ENCODE measurements around the gene ARID3A. TPM values are rescaled to one million over a fixed set of nuclear protein-coding genes. Genes with fewer than 3 reads are reported as not detected.
A peak's percentile ranks its signal among the peaks of the same experiment; 100 is the strongest.

Gene ARID3A
- total and polyA plus RNA-seq, 7 experiments from 2014 or later, result 0.57 to 33.1 (median 8.6) TPM

GRCh38 chr19:936175-936546 lies 10.3 kb downstream of the ARID3A start:
- Histone ChIP-seq H3K27me3 (ENCODE audit: control insufficient read depth in 2 of 2, insufficient read depth in 2 of 2, low read length in 2 of 2) (no peaks in the 10 kb centered on the region), H3K9me3 (ENCODE audit: control insufficient read depth in 2 of 3, low read length in 3 of 3) (no peaks in the 10 kb centered on the region), H3K36me3 (ENCODE audit: control insufficient read depth in 2 of 3, insufficient read depth in 3 of 3, low read length in 3 of 3) (no peaks in the 10 kb centered on the region), H3K4me1 (ENCODE audit: control insufficient read depth in 2 of 2, insufficient read depth in 2 of 2, low read length in 2 of 2) (peaks cover 11 to 30% of the 10 kb centered on the region in 2 donors), H3K4me3 (ENCODE audit: low read length) (no peak overlapping the region), H3K27ac (ENCODE audit: low read depth, low read length) (no peak overlapping the region)
- Mint-ChIP-seq H3K4me1 (peaks cover 15 to 44% (median 29%) of the 10 kb centered on the region in 7 donors), H3K27ac (no peak overlapping the region), H3K4me3 (no peak overlapping the region), H3K27me3 (peaks cover 0 to 7% (median 0%) of the 10 kb centered on the region in 5 donors), H3K9me3 (peaks cover 0 to 3% (median 0%) of the 10 kb centered on the region in 11 donors), H3K36me3 (peaks cover 0 to 20% (median 4%) of the 10 kb centered on the region in 5 donors)
- ChIA-PET CTCF (interaction anchor here (0.6 kb wide), 1 partner anchor 61 kb away, joined by 5 read pairs; no protein-coding TSS in a partner anchor), POLR2A (no interaction called here)
- ATAC-seq, result no peak
- no peak for DNase-seq
- intact Hi-C loops (cut with micrococcal nuclease), result no loop called here

DNA sequence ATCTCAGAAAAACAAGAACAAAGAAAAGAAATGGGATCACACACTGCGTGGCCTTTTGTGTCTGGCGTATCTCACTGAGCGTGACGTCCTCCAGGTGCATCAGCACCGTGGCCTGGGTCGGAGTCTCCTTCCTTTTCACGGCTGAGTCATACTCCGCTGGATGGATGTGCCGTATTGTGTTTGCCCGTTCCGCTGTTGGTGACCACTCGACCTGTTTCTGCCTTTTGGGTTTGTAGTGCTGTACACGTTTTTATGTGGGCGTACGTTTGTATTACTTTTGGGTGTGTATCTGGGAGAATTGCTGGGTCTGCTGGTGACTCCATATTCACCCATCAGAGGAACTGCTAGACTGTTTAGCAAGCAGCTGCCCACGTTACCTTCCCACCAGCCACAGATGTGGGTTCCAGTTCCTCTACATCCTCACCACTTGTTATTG lies 11.4 kb downstream of the ARID3A start:
- Mint-ChIP-seq H3K4me3 (peak overlapping the region; percentile 3 to 75 (median 52)), H3K9me3 (peaks cover 0 to 3% (median 0%) of the 10 kb centered on the region in 11 donors), H3K4me1 (peaks cover 21 to 47% (median 35%) of the 10 kb centered on the region in 7 donors), H3K27me3 (peaks cover 0 to 7% (median 0%) of the 10 kb centered on the region in 5 donors), H3K36me3 (peaks cover 0 to 25% (median 4%) of the 10 kb centered on the region in 5 donors), H3K27ac (peak overlapping the region; percentile 44 to 93 (median 86))
- Histone ChIP-seq H3K27me3 (ENCODE audit: control insufficient read depth in 2 of 2, insufficient read depth in 2 of 2, low read length in 2 of 2) (no peaks in the 10 kb centered on the region), H3K4me1 (ENCODE audit: control insufficient read depth in 2 of 2, insufficient read depth in 2 of 2, low read length in 2 of 2) (peaks cover 18 to 32% of the 10 kb centered on the region in 2 donors), H3K27ac (ENCODE audit: low read depth, low read length) (no peak overlapping the region), H3K9me3 (ENCODE audit: control insufficient read depth in 2 of 3, low read length in 3 of 3) (no peaks in the 10 kb centered on the region), H3K4me3 (ENCODE audit: low read length) (no peak overlapping the region), H3K36me3 (ENCODE audit: control insufficient read depth in 2 of 3, insufficient read depth in 3 of 3, low read length in 3 of 3) (no peaks in the 10 kb centered on the region)
- ATAC-seq, result peak; percentile 30
- intact Hi-C loops (cut with micrococcal nuclease), result no loop called here
- peak in 8 of 9 donors; percentile 52 to 76 (median 60) for DNase-seq
- ChIA-PET CTCF (no interaction called here), POLR2A (interaction anchor here (0.8 to 1.2 kb wide), 3 partner anchors 8 to 127 kb away, joined by 3 read pairs; partner anchors contain the start of gene WDR18)

DNA sequence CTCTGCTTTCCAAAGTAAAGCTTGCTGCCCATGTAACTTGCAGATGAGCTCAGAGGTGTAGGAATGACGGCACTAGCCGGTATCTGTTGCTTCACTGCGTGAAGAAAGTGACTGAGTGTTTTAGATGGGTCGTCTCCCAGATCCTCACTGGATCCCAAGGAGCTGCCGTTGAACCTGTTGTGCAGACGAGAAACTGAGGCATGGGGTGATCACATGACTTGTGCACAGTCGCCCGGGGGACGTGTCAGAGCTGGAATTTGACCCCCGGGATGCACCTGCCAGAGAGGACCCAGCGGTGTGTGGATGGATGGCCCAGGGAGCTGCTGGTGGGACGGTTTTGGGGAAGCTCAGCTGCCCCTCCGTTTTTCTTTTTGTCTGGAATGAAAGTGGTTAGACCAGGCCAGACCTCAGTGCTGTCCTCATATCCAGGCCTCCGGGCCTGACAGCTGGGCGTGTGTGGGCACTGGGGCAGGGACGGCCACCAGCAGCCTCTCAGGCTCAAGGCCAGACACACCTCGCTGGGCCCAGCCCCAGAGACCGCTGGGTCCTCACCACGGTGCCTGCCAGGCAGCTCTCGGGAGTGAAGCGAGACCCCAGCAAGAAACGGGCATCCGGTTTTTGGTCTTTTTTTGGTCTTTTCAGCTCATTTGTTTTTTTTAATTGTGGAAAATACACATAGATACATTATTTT lies 12.5 kb downstream of the ARID3A start:
- Mint-ChIP-seq H3K36me3 (peaks cover 0 to 31% (median 4%) of the 10 kb centered on the region in 5 donors), H3K9me3 (peaks cover 0 to 3% (median 0%) of the 10 kb centered on the region in 11 donors), H3K4me3 (peak overlapping the region in 3 of 10 donors; percentile 16 to 34 (median 29)), H3K27ac (peak overlapping the region in 3 of 9 donors; percentile 70 to 93 (median 88)), H3K4me1 (peaks cover 20 to 42% (median 29%) of the 10 kb centered on the region in 7 donors), H3K27me3 (peaks cover 0 to 7% (median 0%) of the 10 kb centered on the region in 5 donors)
- intact Hi-C loops (cut with micrococcal nuclease), result no loop called here
- Histone ChIP-seq H3K36me3 (ENCODE audit: control insufficient read depth in 2 of 3, insufficient read depth in 3 of 3, low read length in 3 of 3) (no peaks in the 10 kb centered on the region), H3K27ac (ENCODE audit: low read depth, low read length) (no peak overlapping the region), H3K9me3 (ENCODE audit: control insufficient read depth in 2 of 3, low read length in 3 of 3) (no peaks in the 10 kb centered on the region), H3K4me1 (ENCODE audit: control insufficient read depth in 2 of 2, insufficient read depth in 2 of 2, low read length in 2 of 2) (peaks cover 14 to 21% of the 10 kb centered on the region in 2 donors), H3K4me3 (ENCODE audit: low read length) (no peak overlapping the region), H3K27me3 (ENCODE audit: control insufficient read depth in 2 of 2, insufficient read depth in 2 of 2, low read length in 2 of 2) (no peaks in the 10 kb centered on the region)
- POLR2A ChIA-PET, result interaction anchor here (0.7 to 1.1 kb wide), 5 partner anchors 8 to 147 kb away, joined by 3 to 5 read pairs (median 3); no protein-coding TSS in a partner anchor
- DNase-seq, result no peak
- ATAC-seq, result no peak
- CTCF ChIA-PET, result interaction anchor here (1.8 kb wide), 1 partner anchor 46 kb away, joined by 5 read pairs; the partner anchor contains the start of gene WDR18

GRCh38 chr19:939439-939838 lies 13.6 kb downstream of the ARID3A start:
- no peak for ATAC-seq
- H3K9me3 ChIP-seq (ENCODE audit: control insufficient read depth in 2 of 3, low read length in 3 of 3), result no peaks in the 10 kb centered on the region
- Mint-ChIP-seq H3K27me3 (peaks cover 0 to 7% (median 0%) of the 10 kb centered on the region in 5 donors), H3K9me3 (peaks cover 0 to 3% (median 0%) of the 10 kb centered on the region in 11 donors), H3K4me3 (peak overlapping the region in 7 of 10 donors; percentile 33 to 92 (median 75)), H3K36me3 (peaks cover 0 to 34% (median 4%) of the 10 kb centered on the region in 5 donors), H3K4me1 (peaks cover 20 to 42% (median 29%) of the 10 kb centered on the region in 7 donors), H3K27ac (peak overlapping the region in 2 of 9 donors; percentile 30 to 89)
- no peak for DNase-seq
- intact Hi-C loops (cut with micrococcal nuclease), result no loop called here
- no peaks in the 10 kb centered on the region for H3K27me3 ChIP-seq (ENCODE audit: control insufficient read depth in 2 of 2, insufficient read depth in 2 of 2, low read length in 2 of 2)
- no peaks in the 10 kb centered on the region for H3K36me3 ChIP-seq (ENCODE audit: control insufficient read depth in 2 of 3, insufficient read depth in 3 of 3, low read length in 3 of 3)
- no peak overlapping the region for H3K4me3 ChIP-seq (ENCODE audit: low read length)
- CTCF ChIA-PET, result interaction anchor here (1.8 kb wide), 1 partner anchor 45 kb away, joined by 5 read pairs; the partner anchor contains the start of gene WDR18
- POLR2A ChIA-PET, result interaction anchor here (0.7 kb wide), 1 partner anchor 88 kb away, joined by 3 read pairs; no protein-coding TSS in a partner anchor
- H3K27ac ChIP-seq (ENCODE audit: low read depth, low read length), result no peak overlapping the region
- H3K4me1 ChIP-seq (ENCODE audit: control insufficient read depth in 2 of 2, insufficient read depth in 2 of 2, low read length in 2 of 2), result peaks cover 14 to 20% of the 10 kb centered on the region in 2 donors

- H3K27ac ChIP-seq (ENCODE audit: low read depth, low read length), result no peak overlapping the region
- intact Hi-C loops (cut with micrococcal nuclease), result loop anchor here in 1 of 2 donors (1.0 kb wide), 2 partner anchors 8 to 15 kb away; no protein-coding TSS in a partner anchor
- H3K27ac Mint-ChIP-seq, result peak overlapping the region in 8 of 9 donors; percentile 32 to 94 (median 83)
Measured at GRCh38 chr19:939922-940321, 14.1 kb downstream of the ARID3A start.

DNA sequence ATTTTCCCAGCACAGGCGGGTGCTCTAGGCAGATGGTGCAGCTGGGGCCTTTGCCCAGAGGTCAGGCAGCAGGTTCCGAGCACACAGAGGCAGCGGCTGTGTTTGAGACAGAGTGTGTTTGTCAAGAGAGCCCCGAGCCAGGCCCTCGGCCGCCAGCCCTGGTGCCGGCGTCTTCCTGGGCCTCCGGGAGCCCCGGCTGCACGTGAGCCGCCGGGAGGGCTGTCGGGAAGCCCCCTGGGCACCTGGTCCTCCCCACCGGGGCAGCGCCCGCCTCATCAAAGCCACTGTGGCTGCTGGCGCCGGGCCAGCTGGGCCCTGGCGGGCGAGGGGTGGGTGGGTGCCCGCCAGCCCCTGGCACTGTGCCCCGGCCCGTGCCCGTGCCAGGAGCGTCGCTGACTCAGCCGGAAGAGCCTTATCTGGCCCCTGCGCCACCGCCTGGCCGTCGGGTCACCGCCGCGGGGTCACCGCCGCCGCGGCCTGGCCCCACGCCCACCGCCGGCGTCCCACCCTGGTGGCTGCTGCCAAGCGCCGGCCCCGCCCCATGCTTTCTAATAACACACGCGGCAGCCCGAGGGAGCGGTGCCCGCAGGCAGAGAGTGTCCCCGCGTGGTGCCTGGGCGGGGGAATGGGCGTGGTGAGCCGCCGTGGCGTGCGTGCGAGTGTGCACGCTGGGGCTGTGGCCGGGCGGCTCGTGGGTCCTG lies 14.9 kb downstream of the ARID3A start:
- CTCF ChIA-PET, result no interaction called here
- peak overlapping the region; percentile 77 to 92 (median 84) for H3K4me3 Mint-ChIP-seq
- no peaks in the 10 kb centered on the region for H3K27me3 ChIP-seq (ENCODE audit: control insufficient read depth in 2 of 2, insufficient read depth in 2 of 2, low read length in 2 of 2)
- intact Hi-C loops (cut with micrococcal nuclease), result loop anchor here in 1 of 2 donors (1.0 kb wide), 2 partner anchors 8 to 15 kb away; no protein-coding TSS in a partner anchor
- H3K36me3 ChIP-seq (ENCODE audit: control insufficient read depth in 2 of 3, insufficient read depth in 3 of 3, low read length in 3 of 3), result no peaks in the 10 kb centered on the region
- peak; percentile 40 to 63 (median 59) for DNase-seq
- peaks cover 0 to 34% (median 4%) of the 10 kb centered on the region in 5 donors for H3K36me3 Mint-ChIP-seq
- H3K27ac Mint-ChIP-seq, result peak overlapping the region in 7 of 9 donors; percentile 56 to 94 (median 82)
- peaks cover 0 to 3% (median 0%) of the 10 kb centered on the region in 11 donors for H3K9me3 Mint-ChIP-seq
- H3K27ac ChIP-seq (ENCODE audit: low read depth, low read length), result peak overlapping the region; percentile 47
- peaks cover 0 to 7% (median 0%) of the 10 kb centered on the region in 5 donors for H3K27me3 Mint-ChIP-seq
- peaks cover 14 to 20% of the 10 kb centered on the region in 2 donors for H3K4me1 ChIP-seq (ENCODE audit: control insufficient read depth in 2 of 2, insufficient read depth in 2 of 2, low read length in 2 of 2)
- peaks cover 21 to 42% (median 29%) of the 10 kb centered on the region in 7 donors for H3K4me1 Mint-ChIP-seq
- POLR2A ChIA-PET, result no interaction called here
- peak; percentile 85 for ATAC-seq
- peak overlapping the region; percentile 59 for H3K4me3 ChIP-seq (ENCODE audit: low read length)
- H3K9me3 ChIP-seq (ENCODE audit: control insufficient read depth in 2 of 3, low read length in 3 of 3), result no peaks in the 10 kb centered on the region

More at GRCh38 chr19:939922-940321, 14.1 kb downstream of the ARID3A start:
- H3K9me3 ChIP-seq (ENCODE audit: control insufficient read depth in 2 of 3, low read length in 3 of 3), result no peaks in the 10 kb centered on the region
- ChIA-PET POLR2A (no interaction called here), CTCF (interaction anchor here (1.8 kb wide), 1 partner anchor 44 kb away, joined by 5 read pairs; the partner anchor contains the start of gene WDR18)
- H3K27me3 Mint-ChIP-seq, result peaks cover 0 to 7% (median 0%) of the 10 kb centered on the region in 5 donors
- peak overlapping the region; percentile 73 to 92 (median 84) for H3K4me3 Mint-ChIP-seq
- H3K4me3 ChIP-seq (ENCODE audit: low read length), result no peak overlapping the region
- ATAC-seq (no peak), DNase-seq (no peak)
- peaks cover 21 to 42% (median 29%) of the 10 kb centered on the region in 7 donors for H3K4me1 Mint-ChIP-seq
- H3K9me3 Mint-ChIP-seq, result peaks cover 0 to 3% (median 0%) of the 10 kb centered on the region in 11 donors
- H3K36me3 Mint-ChIP-seq, result peaks cover 0 to 34% (median 4%) of the 10 kb centered on the region in 5 donors
- H3K27me3 ChIP-seq (ENCODE audit: control insufficient read depth in 2 of 2, insufficient read depth in 2 of 2, low read length in 2 of 2), result no peaks in the 10 kb centered on the region
- no peaks in the 10 kb centered on the region for H3K36me3 ChIP-seq (ENCODE audit: control insufficient read depth in 2 of 3, insufficient read depth in 3 of 3, low read length in 3 of 3)
- peaks cover 14 to 20% of the 10 kb centered on the region in 2 donors for H3K4me1 ChIP-seq (ENCODE audit: control insufficient read depth in 2 of 2, insufficient read depth in 2 of 2, low read length in 2 of 2)
